ENCODE data around the gene HNRNPUL2. TPM values are rescaled to one million over a fixed set of nuclear protein-coding genes. Genes with fewer than 3 reads are reported as not detected.

Gene HNRNPUL2
- total RNA-seq, 2 experiments from 2014 or later: 8.3 to 59.2 TPM

DNA sequence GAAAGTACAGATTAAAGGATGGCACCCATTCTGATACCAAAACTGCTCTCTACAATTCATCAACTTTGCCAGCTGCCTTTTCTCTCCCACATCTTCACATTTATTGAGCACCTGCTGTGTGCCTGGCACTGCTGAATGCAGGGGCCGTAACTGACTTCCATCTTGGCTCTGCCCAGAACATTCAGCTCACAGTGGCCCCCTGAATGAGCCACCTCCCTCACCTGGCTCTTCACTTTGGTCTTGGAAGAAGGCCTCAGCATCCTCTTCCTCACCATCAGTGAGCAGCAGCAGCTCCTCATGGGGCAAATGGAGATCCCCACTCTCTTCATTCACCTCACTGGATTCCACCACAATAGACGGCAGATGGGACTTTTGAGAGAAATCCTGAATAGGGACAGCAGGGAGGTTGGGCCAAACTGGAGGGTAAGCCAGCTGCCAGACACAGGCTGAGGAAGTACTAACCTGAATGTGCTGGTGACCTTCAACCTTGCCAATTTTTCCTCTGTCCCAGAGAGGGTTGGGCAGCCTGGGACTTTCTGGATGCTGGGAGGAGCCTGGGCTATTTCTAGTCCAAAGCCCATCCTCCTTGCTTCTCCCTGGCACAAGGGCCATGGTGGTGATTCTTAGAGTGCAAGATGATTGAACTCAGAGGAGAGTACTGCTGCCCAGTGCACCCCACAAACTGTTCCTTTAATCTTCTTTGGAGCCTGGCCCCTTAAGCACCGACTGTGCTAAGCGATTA lies 57.7 kb downstream of the HNRNPUL2 start:
- peak overlapping the region; percentile 85 for H3K4me2 ChIP-seq (ENCODE audit: low read length)
- TF ChIP-seq EZH2phosphoT487 (IDR thresholded peaks at IDR 0.05; ENCODE audit: borderline replicate concordance, low read depth, low read length) (no peak), CTCF (conservative IDR thresholded peaks at IDR 0.05; ENCODE audit: low read length) (no peak)
- intact Hi-C loops (cut with micrococcal nuclease; ENCODE audit: unreplicated experiment): loop anchor here (5.0 kb wide), 3 partner anchors 58 to 103 kb away; partner anchors contain the start of genes HNRNPUL2, TAF6L, TTC9C and TUT1
- BruUV-seq (replicated peaks): no TSS peak
- CTCF ChIA-PET (ENCODE audit: unreplicated experiment): no interaction called here
- H3K9me3 ChIP-seq (ENCODE audit: low read length): no peaks in the 10 kb centered on the region
- no peak overlapping the region for H2AFZ ChIP-seq (ENCODE audit: low read length)
- peak overlapping the region; percentile 39 for H3K27ac ChIP-seq (ENCODE audit: low read depth, low read length, poor library complexity, severe bottlenecking)
- H3K9me2 ChIP-seq (ENCODE audit: insufficient read depth, low read length): no peaks in the 10 kb centered on the region
- peaks cover 6% of the 10 kb centered on the region; the same call in 1 of the 2 replicates for H4K20me1 ChIP-seq (ENCODE audit: insufficient read depth, low read length)
- POLR2A ChIA-PET: interaction anchor here (0.5 to 8.3 kb wide), 8 partner anchors 11 to 1343 kb away, joined by 3 to 159 read pairs (median 4); partner anchors contain the start of genes INTS5, MARK2, MTA2 and TUT1
- H3K36me3 ChIP-seq (ENCODE audit: insufficient read depth, low read length): peaks cover 56% of the 10 kb centered on the region
- no peak for DNase-seq (ENCODE audit: low spot score)
- H3K79me2 ChIP-seq (ENCODE audit: insufficient read depth, low read depth, low read length): peaks cover 69% of the 10 kb centered on the region
- peaks cover 59% of the 10 kb centered on the region for H3K4me1 ChIP-seq (ENCODE audit: insufficient read depth, low read length, poor library complexity, severe bottlenecking)
- H3K4me3 ChIP-seq (ENCODE audit: low read depth, low read length, poor library complexity, severe bottlenecking): peak overlapping the region; percentile 1

GRCh38 chr11:62667460-62667859 lies 59.8 kb downstream of the HNRNPUL2 start:
- CTCF ChIA-PET (ENCODE audit: unreplicated experiment): no interaction called here
- intact Hi-C loops (cut with micrococcal nuclease; ENCODE audit: unreplicated experiment): loop anchor here (5.0 kb wide), 1 partner anchor 75 kb away; the partner anchor contains the start of gene TUT1

More at GRCh38 chr11:62667460-62667859, 59.8 kb downstream of the HNRNPUL2 start:
- BruUV-seq (replicated peaks): no TSS peak
- H3K9me3 ChIP-seq (ENCODE audit: low read length): no peaks in the 10 kb centered on the region
- no peak for TF ChIP-seq CTCF (conservative IDR thresholded peaks at IDR 0.05; ENCODE audit: low read length)
- peak overlapping the region; percentile 94 for H3K27ac ChIP-seq (ENCODE audit: low read depth, low read length, poor library complexity, severe bottlenecking)
- peaks cover 71% of the 10 kb centered on the region for H3K79me2 ChIP-seq (ENCODE audit: insufficient read depth, low read depth, low read length)
- POLR2A ChIA-PET: interaction anchor here (0.7 to 8.3 kb wide), 7 partner anchors 14 to 174 kb away, joined by 3 to 159 read pairs (median 4); partner anchors contain the start of genes INTS5, MTA2, TMEM179B and TUT1
- H2AFZ ChIP-seq (ENCODE audit: low read length): no peak overlapping the region
- H3K4me1 ChIP-seq (ENCODE audit: insufficient read depth, low read length, poor library complexity, severe bottlenecking): peaks cover 52% of the 10 kb centered on the region
- H3K4me3 ChIP-seq (ENCODE audit: low read depth, low read length, poor library complexity, severe bottlenecking): peak overlapping the region; percentile 86
- DNase-seq (ENCODE audit: low spot score): peak; percentile 20
- peaks cover 6% of the 10 kb centered on the region; the same call in 1 of the 2 replicates for H4K20me1 ChIP-seq (ENCODE audit: insufficient read depth, low read length)
- H3K9me2 ChIP-seq (ENCODE audit: insufficient read depth, low read length): no peaks in the 10 kb centered on the region
- peaks cover 44% of the 10 kb centered on the region for H3K36me3 ChIP-seq (ENCODE audit: insufficient read depth, low read length)
- H3K4me2 ChIP-seq (ENCODE audit: low read length): peak overlapping the region; percentile 89
